ENCODE data around the gene GJB1. TPM values are rescaled to one million over a fixed set of nuclear protein-coding genes. Genes with fewer than 3 reads are reported as not detected.

Gene GJB1
- total RNA-seq, 2 experiments from 2014 or later, result not detected

- Mint-ChIP-seq H3K27me3 (peaks cover 3% of the 10 kb centered on the region), H3K9me3 (ENCODE audit: low read depth) (no peaks in the 10 kb centered on the region), H3K4me3 (no peak overlapping the region), H3K36me3 (no peaks in the 10 kb centered on the region), H3K27ac (no peak overlapping the region), H3K4me1 (no peaks in the 10 kb centered on the region)
- CTCF ChIA-PET, result no interaction called here
- DNase-seq (no peak), ATAC-seq (no peak)
Observed at GRCh38 chrX:71225009-71225408, 2.0 kb downstream of the GJB1 start.

GRCh38 chrX:71225676-71226075, 2.7 kb downstream of the GJB1 start:
- Mint-ChIP-seq H3K4me3 (no peak overlapping the region), H3K9me3 (ENCODE audit: low read depth) (no peaks in the 10 kb centered on the region), H3K4me1 (no peaks in the 10 kb centered on the region), H3K27ac (no peak overlapping the region), H3K27me3 (peaks cover 3% of the 10 kb centered on the region), H3K36me3 (no peaks in the 10 kb centered on the region)
- DNase-seq (no peak), ATAC-seq (no peak)
- CTCF ChIA-PET, result no interaction called here

DNA sequence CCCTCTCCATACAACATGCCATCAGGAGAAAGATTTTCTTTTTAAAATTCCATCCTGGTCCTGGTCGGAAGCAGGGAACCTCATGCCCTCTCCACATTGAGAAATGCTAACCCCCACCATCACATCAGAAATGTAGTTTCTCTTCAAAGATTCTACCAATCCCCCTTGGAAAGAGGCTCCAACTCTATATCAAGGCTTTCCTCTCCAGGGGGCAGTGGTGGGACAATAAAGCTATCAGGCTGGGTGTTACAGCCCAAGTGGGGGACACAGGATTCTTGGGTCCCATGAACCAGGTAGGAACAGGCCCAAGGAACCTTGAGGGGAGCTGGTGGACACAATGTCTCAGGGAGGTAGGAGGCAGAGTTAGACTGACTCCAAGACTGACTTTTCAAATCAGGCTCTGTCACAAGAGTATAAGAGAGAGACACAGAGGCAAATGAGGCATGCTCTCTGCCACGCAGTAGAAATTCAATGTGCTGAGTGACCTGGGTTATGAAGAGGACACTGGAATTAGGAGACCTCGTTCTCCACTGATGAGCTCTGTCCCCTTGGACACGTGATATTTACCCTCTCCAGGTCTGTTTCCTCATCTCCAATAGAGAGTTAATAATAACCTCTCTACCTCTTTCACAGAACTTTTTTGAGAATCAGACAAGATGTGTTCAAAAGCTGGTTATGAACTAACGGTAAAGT, 4.5 kb downstream of the GJB1 start:
- Mint-ChIP-seq H3K36me3 (no peaks in the 10 kb centered on the region), H3K4me3 (no peak overlapping the region), H3K27ac (no peak overlapping the region), H3K9me3 (ENCODE audit: low read depth) (no peaks in the 10 kb centered on the region), H3K4me1 (no peaks in the 10 kb centered on the region), H3K27me3 (peaks cover 3% of the 10 kb centered on the region)
- DNase-seq (no peak), ATAC-seq (no peak)
- CTCF ChIA-PET, result interaction anchor here (1.3 to 1.4 kb wide), 2 partner anchors 11 to 30 kb away, joined by 3 to 4 read pairs; no protein-coding TSS in a partner anchor

- DNase-seq, result no peak
- CTCF ChIA-PET, result interaction anchor here (1.4 kb wide), 1 partner anchor 12 kb away, joined by 3 read pairs; no protein-coding TSS in a partner anchor
- no peak overlapping the region for H3K4me3 Mint-ChIP-seq
- no peak overlapping the region for H3K27ac Mint-ChIP-seq
- H3K27me3 Mint-ChIP-seq, result peaks cover 3% of the 10 kb centered on the region
- ATAC-seq, result no peak
- no peaks in the 10 kb centered on the region for H3K9me3 Mint-ChIP-seq (ENCODE audit: low read depth)
- no peaks in the 10 kb centered on the region for H3K36me3 Mint-ChIP-seq
- no peaks in the 10 kb centered on the region for H3K4me1 Mint-ChIP-seq
Observed at GRCh38 chrX:71228063-71228642, 5.1 kb downstream of the GJB1 start.

DNA sequence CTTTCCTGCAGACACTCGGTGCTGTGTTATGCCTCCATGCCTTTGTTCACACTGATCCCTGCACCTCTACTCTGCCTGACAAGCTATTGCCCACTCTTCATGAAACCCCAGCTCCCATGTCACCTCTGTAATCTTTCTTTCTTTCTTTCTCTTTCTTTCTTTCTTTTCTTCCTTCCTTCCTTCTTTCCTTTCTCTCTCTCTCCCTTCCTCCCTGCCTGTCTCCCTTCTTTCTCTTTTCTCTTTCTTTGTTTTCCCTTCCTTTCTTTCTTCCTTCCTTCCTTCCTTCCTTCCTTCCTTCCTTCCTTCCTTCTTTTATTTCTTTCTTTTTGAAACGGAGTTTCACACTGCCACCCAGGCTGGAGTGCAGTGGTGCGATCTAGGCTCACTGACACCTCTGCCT, 12.5 kb downstream of the GJB1 start:
- ATAC-seq (no peak), DNase-seq (no peak)
- Mint-ChIP-seq H3K4me3 (no peak overlapping the region), H3K36me3 (peaks cover 9% of the 10 kb centered on the region), H3K4me1 (no peaks in the 10 kb centered on the region), H3K27ac (no peak overlapping the region), H3K27me3 (no peaks in the 10 kb centered on the region), H3K9me3 (ENCODE audit: low read depth) (no peaks in the 10 kb centered on the region)
- CTCF ChIA-PET, result no interaction called here

DNA sequence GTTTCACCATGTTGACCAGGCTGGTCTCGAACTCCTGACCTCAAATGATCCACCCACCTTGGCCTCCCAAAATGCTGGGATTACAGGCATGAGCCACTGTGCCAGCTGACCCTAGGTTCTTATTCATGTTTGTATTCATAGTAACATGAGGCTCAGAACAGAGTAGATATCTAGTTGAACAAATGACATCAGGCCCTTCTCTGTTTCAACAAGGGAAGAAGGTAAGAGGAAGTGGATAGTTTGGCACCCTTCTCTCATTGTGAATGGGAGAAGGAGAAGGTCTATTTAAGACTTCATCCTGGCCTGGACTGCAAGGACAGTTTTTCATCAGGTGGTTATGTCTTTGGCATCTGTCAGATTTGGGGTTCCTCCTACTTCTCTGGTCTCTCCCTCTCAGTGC, 13.8 kb downstream of the GJB1 start:
- Mint-ChIP-seq H3K27ac (no peak overlapping the region), H3K36me3 (peaks cover 17% of the 10 kb centered on the region), H3K4me3 (no peak overlapping the region), H3K27me3 (no peaks in the 10 kb centered on the region), H3K4me1 (no peaks in the 10 kb centered on the region), H3K9me3 (ENCODE audit: low read depth) (no peaks in the 10 kb centered on the region)
- CTCF ChIA-PET, result no interaction called here
- DNase-seq, result no peak
- ATAC-seq, result no peak

GRCh38 chrX:71239781-71240180, 16.8 kb downstream of the GJB1 start:
- CTCF ChIA-PET, result interaction anchor here (1.2 kb wide), 1 partner anchor 14 kb away, joined by 4 read pairs; the partner anchor contains the start of gene ZMYM3
- Mint-ChIP-seq H3K36me3 (peaks cover 28% of the 10 kb centered on the region), H3K4me1 (no peaks in the 10 kb centered on the region), H3K27ac (no peak overlapping the region), H3K27me3 (no peaks in the 10 kb centered on the region), H3K9me3 (ENCODE audit: low read depth) (no peaks in the 10 kb centered on the region), H3K4me3 (no peak overlapping the region)
- no peak for ATAC-seq
- no peak for DNase-seq

DNA sequence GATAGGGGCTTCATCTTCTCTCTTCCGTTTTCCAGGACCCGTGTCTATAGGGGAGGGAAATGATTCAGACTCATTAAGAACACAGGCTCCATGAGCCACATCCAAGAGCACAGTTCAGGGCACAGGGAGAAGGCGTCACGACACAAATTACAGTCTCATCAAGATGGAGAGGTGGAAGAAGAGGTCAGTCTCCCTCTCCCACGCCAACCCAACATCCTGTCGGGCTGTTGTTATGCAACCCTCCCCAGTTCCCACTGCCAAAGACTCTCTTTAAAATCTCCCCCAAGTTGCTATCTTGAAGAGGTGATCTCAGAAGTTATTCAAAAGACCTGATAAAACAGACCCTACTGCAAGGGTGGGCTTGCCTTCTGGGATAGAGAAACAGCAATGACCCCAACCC, 18.3 kb downstream of the GJB1 start:
- Mint-ChIP-seq H3K27ac (no peak overlapping the region), H3K4me3 (no peak overlapping the region), H3K4me1 (no peaks in the 10 kb centered on the region), H3K27me3 (no peaks in the 10 kb centered on the region), H3K36me3 (peaks cover 32% of the 10 kb centered on the region), H3K9me3 (ENCODE audit: low read depth) (no peaks in the 10 kb centered on the region)
- CTCF ChIA-PET, result no interaction called here
- DNase-seq (no peak), ATAC-seq (no peak)

- peaks cover 41% of the 10 kb centered on the region for H3K36me3 Mint-ChIP-seq
- ATAC-seq (no peak), DNase-seq (no peak)
- H3K4me1 Mint-ChIP-seq, result no peaks in the 10 kb centered on the region
- no peak overlapping the region for H3K27ac Mint-ChIP-seq
- CTCF ChIA-PET, result interaction anchor here (0.9 kb wide), 1 partner anchor 10 kb away, joined by 3 read pairs; the partner anchor contains the start of gene ZMYM3
- no peaks in the 10 kb centered on the region for H3K27me3 Mint-ChIP-seq
- H3K9me3 Mint-ChIP-seq (ENCODE audit: low read depth), result no peaks in the 10 kb centered on the region
- H3K4me3 Mint-ChIP-seq, result no peak overlapping the region
Observed at GRCh38 chrX:71244359-71245128, 21.5 kb downstream of the GJB1 start.

- Mint-ChIP-seq H3K4me1 (no peaks in the 10 kb centered on the region), H3K9me3 (ENCODE audit: low read depth) (no peaks in the 10 kb centered on the region), H3K36me3 (peaks cover 37% of the 10 kb centered on the region), H3K27ac (no peak overlapping the region), H3K27me3 (no peaks in the 10 kb centered on the region), H3K4me3 (no peak overlapping the region)
- ATAC-seq, result no peak
- CTCF ChIA-PET, result no interaction called here
- no peak for DNase-seq
Observed at GRCh38 chrX:71245159-71245558, 22.1 kb downstream of the GJB1 start.

DNA sequence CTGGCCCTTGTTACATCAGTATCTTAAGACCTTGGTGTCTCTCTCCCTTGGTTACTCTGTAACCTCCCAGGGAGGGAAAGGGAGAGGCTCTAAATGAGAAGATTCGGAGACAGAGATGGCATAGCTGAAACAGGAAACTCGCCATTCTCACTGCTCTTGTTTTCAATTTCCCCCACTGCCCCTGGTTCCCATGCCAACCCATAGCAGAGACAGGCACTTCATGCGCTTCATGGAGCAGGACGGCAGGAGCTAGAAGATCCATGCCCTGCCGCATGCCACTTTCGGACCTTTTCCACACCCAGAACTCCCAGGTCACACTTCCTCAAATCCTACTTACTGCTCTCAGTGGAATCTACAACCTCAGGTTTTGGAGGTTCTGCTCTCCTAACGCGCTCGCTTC, 27.8 kb downstream of the GJB1 start:
- Mint-ChIP-seq H3K36me3 (peaks cover 11% of the 10 kb centered on the region), H3K9me3 (ENCODE audit: low read depth) (no peaks in the 10 kb centered on the region), H3K4me1 (peaks cover 27% of the 10 kb centered on the region), H3K4me3 (no peak overlapping the region), H3K27me3 (no peaks in the 10 kb centered on the region), H3K27ac (no peak overlapping the region)
- CTCF ChIA-PET, result no interaction called here
- DNase-seq (no peak), ATAC-seq (no peak)

DNA sequence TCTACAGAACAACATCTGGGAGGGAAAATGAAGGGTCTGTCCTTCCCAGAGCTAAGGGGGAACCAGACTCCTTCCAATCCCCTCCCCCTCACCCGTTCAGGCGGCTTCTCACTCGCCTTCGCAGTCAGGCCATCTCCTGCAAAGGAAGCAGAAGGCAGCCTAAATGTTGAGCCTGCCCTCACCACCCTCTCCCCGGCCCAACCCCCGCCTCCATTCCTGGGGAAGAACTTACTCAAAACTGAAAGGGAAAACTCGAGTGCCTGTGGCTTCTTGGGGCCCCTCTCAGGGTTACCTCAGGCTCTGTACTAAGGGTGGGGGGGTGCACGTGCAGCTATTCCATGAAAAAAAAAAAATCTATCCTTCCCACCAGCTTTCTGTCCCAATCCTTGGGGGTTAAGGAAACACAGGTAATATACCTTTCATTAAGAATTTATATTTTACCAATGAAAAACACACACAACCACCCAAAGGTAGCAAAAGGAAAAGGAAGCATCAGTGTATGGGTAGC, 28.5 kb downstream of the GJB1 start:
- H3K27me3 Mint-ChIP-seq, result no peaks in the 10 kb centered on the region
- no peak overlapping the region for H3K27ac Mint-ChIP-seq
- no peak for DNase-seq

DNA sequence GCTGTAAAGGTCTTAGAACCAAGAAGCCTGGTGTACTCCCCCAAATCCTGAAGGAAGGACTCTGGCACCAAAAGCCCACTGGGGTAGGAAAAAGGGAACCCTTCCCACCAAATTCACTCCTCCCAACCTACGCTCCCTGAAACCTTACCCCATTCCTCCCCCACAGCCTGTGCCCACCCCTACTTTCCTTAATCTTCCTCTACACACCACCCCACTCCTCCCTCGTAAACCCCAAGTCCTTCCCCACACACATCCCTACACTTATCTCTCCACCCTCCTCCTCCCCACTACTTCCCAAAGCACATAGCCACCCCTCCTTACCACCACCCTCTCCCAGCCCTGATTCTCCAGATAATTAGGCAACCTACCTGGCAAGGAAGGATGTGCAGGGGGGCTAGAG, 29.2 kb downstream of the GJB1 start:
- peaks cover 5% of the 10 kb centered on the region for H3K36me3 Mint-ChIP-seq
- H3K4me3 Mint-ChIP-seq, result peak overlapping the region; percentile 13
- no peaks in the 10 kb centered on the region for H3K9me3 Mint-ChIP-seq (ENCODE audit: low read depth)
- no peak overlapping the region for H3K27ac Mint-ChIP-seq
- CTCF ChIA-PET, result no interaction called here
- no peaks in the 10 kb centered on the region for H3K27me3 Mint-ChIP-seq
- no peak for DNase-seq
- H3K4me1 Mint-ChIP-seq, result peaks cover 29% of the 10 kb centered on the region
- ATAC-seq, result no peak

More for the DNA sequence above, 28.5 kb downstream of the GJB1 start:
- peaks cover 29% of the 10 kb centered on the region for H3K4me1 Mint-ChIP-seq
- H3K9me3 Mint-ChIP-seq (ENCODE audit: low read depth), result no peaks in the 10 kb centered on the region
- ATAC-seq, result no peak
- H3K36me3 Mint-ChIP-seq, result peaks cover 10% of the 10 kb centered on the region
- no peak overlapping the region for H3K4me3 Mint-ChIP-seq
- CTCF ChIA-PET, result no interaction called here

Measured in activated CD8-positive, alpha-beta memory T cell treated with anti-CD3 and anti-CD28 coated beads, Interleukin-2, amount 10 ng/mL, durations not matched to agents 7 days and 5 days (primary cell).